ENCODE measurements around the gene CEP112.

The CEP112 gene

GRCh38 chr17:66025551-66025950 is 166.4 kb downstream of the CEP112 start:
- Histone ChIP-seq H3K4me3 (no peak overlapping the region), H3K9me3 (ENCODE audit: low read depth, low read length) (peaks cover 6% of the 10 kb centered on the region; the same call in 1 of the 2 replicates), H3K27ac (no peak overlapping the region), H3K9ac (ENCODE audit: insufficient read length) (no peak overlapping the region), H3K36me3 (ENCODE audit: insufficient read depth, low read length) (no peaks in the 10 kb centered on the region; the same call in 1 of the 2 replicates)
- TF ChIP-seq EZH2 (IDR thresholded peaks at IDR 0.05) (no peak), POLR2AphosphoS5 (IDR thresholded peaks at IDR 0.05; ENCODE audit: borderline replicate concordance, low read depth, low read length) (no peak), FOXP2 (optimal IDR thresholded peaks at IDR 0.05; ENCODE audit: control extremely low read depth, extremely low read length, insufficient read depth) (no peak)
- no peak for DNase-seq (ENCODE audit: low read depth, low spot score)

GRCh38 chr17:66021757-66022156 is 170.2 kb downstream of the CEP112 start:
- Histone ChIP-seq H3K4me3 (no peak overlapping the region), H3K36me3 (ENCODE audit: insufficient read depth, low read length) (no peaks in the 10 kb centered on the region; the same call in 1 of the 2 replicates), H3K9me3 (ENCODE audit: low read depth, low read length) (peaks cover 6% of the 10 kb centered on the region; the same call in 1 of the 2 replicates), H3K9ac (ENCODE audit: insufficient read length) (no peak overlapping the region), H3K27ac (no peak overlapping the region)
- TF ChIP-seq POLR2AphosphoS5 (IDR thresholded peaks at IDR 0.05; ENCODE audit: borderline replicate concordance, low read depth, low read length) = no peak
- no peak for TF ChIP-seq FOXP2 (optimal IDR thresholded peaks at IDR 0.05; ENCODE audit: control extremely low read depth, extremely low read length, insufficient read depth)
- TF ChIP-seq EZH2 (IDR thresholded peaks at IDR 0.05) = no peak
- DNase-seq (ENCODE audit: low read depth, low spot score) = no peak

DNA sequence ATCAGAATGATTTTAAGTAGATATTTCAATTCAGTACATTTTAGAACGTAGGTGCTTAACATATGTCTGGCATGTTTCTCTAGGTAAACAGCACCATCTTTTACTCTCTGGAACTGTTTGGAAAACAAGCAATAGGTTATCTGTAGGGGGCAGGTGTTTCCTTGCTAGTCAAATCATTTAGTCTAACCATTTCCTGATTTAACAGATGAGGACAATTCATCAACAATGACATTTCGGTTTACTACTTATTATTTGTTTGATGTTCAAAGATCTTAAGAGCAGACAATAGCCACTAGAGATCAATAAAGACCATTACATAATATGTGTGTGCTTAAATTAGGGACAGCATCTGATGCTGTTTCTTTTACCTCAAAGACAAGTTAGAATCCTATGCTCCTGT is 173.1 kb downstream of the CEP112 start:
- Histone ChIP-seq H3K27ac (no peak overlapping the region), H3K9me3 (ENCODE audit: low read depth, low read length) (peaks cover 1% of the 10 kb centered on the region; the same call in 1 of the 2 replicates), H3K36me3 (ENCODE audit: insufficient read depth, low read length) (no peaks in the 10 kb centered on the region; the same call in 1 of the 2 replicates), H3K9ac (ENCODE audit: insufficient read length) (no peak overlapping the region), H3K4me3 (no peak overlapping the region)
- TF ChIP-seq EZH2 (IDR thresholded peaks at IDR 0.05) = no peak
- TF ChIP-seq POLR2AphosphoS5 (IDR thresholded peaks at IDR 0.05; ENCODE audit: borderline replicate concordance, low read depth, low read length) = no peak
- no peak for DNase-seq (ENCODE audit: low read depth, low spot score)

DNA sequence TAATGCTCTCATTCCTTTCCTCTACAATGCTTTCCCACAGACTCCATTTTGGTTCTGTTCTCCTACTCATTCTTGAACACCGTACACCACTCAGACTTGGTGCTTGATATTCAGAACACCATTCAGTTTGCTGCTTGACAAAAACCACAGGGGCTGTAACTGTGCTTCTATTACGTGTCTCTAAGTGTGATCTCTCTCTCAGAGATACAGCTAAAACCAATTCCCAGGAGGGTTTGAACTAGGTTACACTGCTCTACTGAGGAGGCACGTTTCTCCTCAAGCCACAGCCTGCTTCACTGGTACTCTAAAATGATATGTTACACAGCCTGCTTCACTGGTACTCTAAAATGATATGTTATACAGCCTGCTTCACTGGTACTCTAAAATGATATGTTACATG is 175.7 kb downstream of the CEP112 start:
- Histone ChIP-seq H3K4me3 (no peak overlapping the region), H3K36me3 (ENCODE audit: insufficient read depth, low read length) (no peaks in the 10 kb centered on the region), H3K9ac (ENCODE audit: insufficient read length) (no peak overlapping the region), H3K9me3 (ENCODE audit: low read depth, low read length) (no peaks in the 10 kb centered on the region), H3K27ac (no peak overlapping the region)
- TF ChIP-seq POLR2AphosphoS5 (IDR thresholded peaks at IDR 0.05; ENCODE audit: borderline replicate concordance, low read depth, low read length) = no peak
- no peak for TF ChIP-seq FOXP2 (optimal IDR thresholded peaks at IDR 0.05; ENCODE audit: control extremely low read depth, extremely low read length, insufficient read depth)
- no peak for DNase-seq (ENCODE audit: low read depth, low spot score)

- H3K27ac ChIP-seq = no peak overlapping the region
- no peak for TF ChIP-seq EZH2 (IDR thresholded peaks at IDR 0.05)
- no peak for TF ChIP-seq POLR2AphosphoS5 (IDR thresholded peaks at IDR 0.05; ENCODE audit: borderline replicate concordance, low read depth, low read length)
- no peak for TF ChIP-seq FOXP2 (optimal IDR thresholded peaks at IDR 0.05; ENCODE audit: control extremely low read depth, extremely low read length, insufficient read depth)
- no peaks in the 10 kb centered on the region for H3K36me3 ChIP-seq (ENCODE audit: insufficient read depth, low read length)
- no peak overlapping the region for H3K9ac ChIP-seq (ENCODE audit: insufficient read length)
- DNase-seq (ENCODE audit: low read depth, low spot score) = no peak
- H3K9me3 ChIP-seq (ENCODE audit: low read depth, low read length) = no peaks in the 10 kb centered on the region
- no peak overlapping the region for H3K4me3 ChIP-seq
Observed at GRCh38 chr17:66008680-66009079, 183.3 kb downstream of the CEP112 start.

GRCh38 chr17:66006654-66007053 is 185.3 kb downstream of the CEP112 start:
- Histone ChIP-seq H3K9ac (ENCODE audit: insufficient read length) (no peak overlapping the region), H3K36me3 (ENCODE audit: insufficient read depth, low read length) (no peaks in the 10 kb centered on the region), H3K27ac (no peak overlapping the region), H3K4me3 (no peak overlapping the region), H3K9me3 (ENCODE audit: low read depth, low read length) (no peaks in the 10 kb centered on the region)
- no peak for DNase-seq (ENCODE audit: low read depth, low spot score)
- TF ChIP-seq POLR2AphosphoS5 (IDR thresholded peaks at IDR 0.05; ENCODE audit: borderline replicate concordance, low read depth, low read length) (no peak), FOXP2 (optimal IDR thresholded peaks at IDR 0.05; ENCODE audit: control extremely low read depth, extremely low read length, insufficient read depth) (no peak), EZH2 (IDR thresholded peaks at IDR 0.05) (no peak)

DNA sequence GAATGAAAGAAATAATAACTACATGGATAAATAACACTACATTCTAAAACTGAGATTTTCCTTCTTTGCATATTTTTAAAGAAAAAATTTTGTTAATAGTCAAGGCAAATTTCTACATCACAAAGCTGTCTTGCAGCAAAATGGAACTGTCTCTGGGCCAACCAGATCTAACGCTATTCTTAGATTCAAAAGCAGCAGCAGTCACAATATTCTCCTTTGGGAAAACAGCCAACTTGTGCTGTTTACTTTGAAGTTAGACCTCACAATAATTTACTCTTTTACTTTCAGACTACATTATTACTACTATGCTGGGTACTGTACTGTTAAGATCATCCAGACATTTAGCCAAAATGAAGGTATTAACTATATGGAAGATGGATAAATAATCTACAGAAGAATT is 189.1 kb downstream of the CEP112 start:
- Histone ChIP-seq H3K36me3 (ENCODE audit: insufficient read depth, low read length) (no peaks in the 10 kb centered on the region), H3K9ac (ENCODE audit: insufficient read length) (no peak overlapping the region), H3K27ac (no peak overlapping the region), H3K4me3 (no peak overlapping the region), H3K9me3 (ENCODE audit: low read depth, low read length) (no peaks in the 10 kb centered on the region)
- DNase-seq (ENCODE audit: low read depth, low spot score) = no peak
- TF ChIP-seq EZH2 (IDR thresholded peaks at IDR 0.05) (no peak), FOXP2 (optimal IDR thresholded peaks at IDR 0.05; ENCODE audit: control extremely low read depth, extremely low read length, insufficient read depth) (no peak), POLR2AphosphoS5 (IDR thresholded peaks at IDR 0.05; ENCODE audit: borderline replicate concordance, low read depth, low read length) (no peak)

- TF ChIP-seq FOXP2 (optimal IDR thresholded peaks at IDR 0.05; ENCODE audit: control extremely low read depth, extremely low read length, insufficient read depth) = no peak
- no peak for TF ChIP-seq EZH2 (IDR thresholded peaks at IDR 0.05)
- no peak for TF ChIP-seq POLR2AphosphoS5 (IDR thresholded peaks at IDR 0.05; ENCODE audit: borderline replicate concordance, low read depth, low read length)
- no peak overlapping the region for H3K27ac ChIP-seq
- H3K9ac ChIP-seq (ENCODE audit: insufficient read length) = no peak overlapping the region
- H3K4me3 ChIP-seq = no peak overlapping the region
- DNase-seq (ENCODE audit: low read depth, low spot score) = no peak
- H3K9me3 ChIP-seq (ENCODE audit: low read depth, low read length) = no peaks in the 10 kb centered on the region
- H3K36me3 ChIP-seq (ENCODE audit: insufficient read depth, low read length) = no peaks in the 10 kb centered on the region
Observed at GRCh38 chr17:66002063-66002585, 189.8 kb downstream of the CEP112 start.

DNA sequence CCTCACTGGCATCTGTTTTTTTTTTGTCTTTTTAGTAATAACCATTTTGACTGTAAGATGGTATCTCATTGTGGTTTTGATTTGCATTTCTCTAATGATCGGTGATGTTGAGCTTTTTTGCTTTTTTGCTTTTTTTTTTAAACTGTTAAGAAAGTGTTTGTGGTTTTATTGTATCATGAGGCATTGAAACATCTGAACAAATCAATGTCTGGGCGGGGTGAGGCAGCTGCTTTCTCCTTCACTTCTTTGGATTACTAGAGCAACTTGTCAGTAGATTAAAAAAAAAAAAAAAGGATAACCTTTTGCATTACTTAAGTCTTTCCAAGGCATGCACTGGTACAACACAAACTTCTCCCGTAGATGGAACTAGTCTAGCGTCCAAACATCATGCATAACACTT is 191.7 kb downstream of the CEP112 start:
- Histone ChIP-seq H3K9me3 (ENCODE audit: low read depth, low read length) (no peaks in the 10 kb centered on the region), H3K36me3 (ENCODE audit: insufficient read depth, low read length) (no peaks in the 10 kb centered on the region), H3K27ac (no peak overlapping the region), H3K9ac (ENCODE audit: insufficient read length) (no peak overlapping the region), H3K4me3 (no peak overlapping the region)
- DNase-seq (ENCODE audit: low read depth, low spot score) = no peak
- no peak for TF ChIP-seq EZH2 (IDR thresholded peaks at IDR 0.05)
- no peak for TF ChIP-seq FOXP2 (optimal IDR thresholded peaks at IDR 0.05; ENCODE audit: control extremely low read depth, extremely low read length, insufficient read depth)
- TF ChIP-seq POLR2AphosphoS5 (IDR thresholded peaks at IDR 0.05; ENCODE audit: borderline replicate concordance, low read depth, low read length) = no peak

Data from SK-N-MC (cell line).